HG02973 (cell line): ENCODE results near the gene RPS14.

ENCODE experiments used
- ATAC-seq: cut with Tn5 transposase; IDR thresholded peaks from one replicate; pipeline ENCODE4 v1.9.1; 2021; ENCODE audit warnings: moderate library complexity; ENCODE audit not compliant: unreplicated experiment

Gene RPS14

GRCh38 chr5:150449517-150450339, at the start of gene RPS14:
RPS14 (minus strand) TSS chr5:150449739; CDS start chr5:150447733, 2,006 bp downstream.
- ATAC-seq, result peak; percentile 88

- no peak for ATAC-seq
These were observed 49.4 kb upstream of the RPS14 start for GRCh38 chr5:150498971-150499370.

GRCh38 chr5:150498501-150498900, 49.0 kb upstream of the RPS14 start:
- no peak for ATAC-seq

GRCh38 chr5:150497989-150498317, 48.4 kb upstream of the RPS14 start:
- ATAC-seq, result no peak

- no peak for ATAC-seq
These were observed 47.9 kb upstream of the RPS14 start for GRCh38 chr5:150497274-150497988.

- no peak for ATAC-seq
These were observed 47.0 kb upstream of the RPS14 start for GRCh38 chr5:150496534-150496933.

- ATAC-seq, result no peak
These were observed 46.6 kb upstream of the RPS14 start for GRCh38 chr5:150496098-150496497.

- ATAC-seq, result no peak
These were observed 43.1 kb upstream of the RPS14 start for GRCh38 chr5:150492621-150493020.

GRCh38 chr5:150491876-150492275, 42.3 kb upstream of the RPS14 start:
- ATAC-seq, result no peak

- ATAC-seq, result no peak
These were observed 41.2 kb upstream of the RPS14 start for GRCh38 chr5:150490754-150491153.

GRCh38 chr5:150490296-150490669, 40.7 kb upstream of the RPS14 start:
- ATAC-seq, result no peak

GRCh38 chr5:150489360-150490295, 40.1 kb upstream of the RPS14 start:
- peak; percentile 83 for ATAC-seq

- no peak for ATAC-seq
These were observed 39.2 kb upstream of the RPS14 start for GRCh38 chr5:150488519-150489359.

GRCh38 chr5:150487199-150488061, 37.9 kb upstream of the RPS14 start:
- ATAC-seq, result no peak

GRCh38 chr5:150486402-150487198, 37.1 kb upstream of the RPS14 start:
- peak; percentile 24 for ATAC-seq

GRCh38 chr5:150485693-150486401, 36.3 kb upstream of the RPS14 start:
- ATAC-seq, result peak; percentile 9

GRCh38 chr5:150484964-150485692, 35.6 kb upstream of the RPS14 start:
- no peak for ATAC-seq
